Body of pancreas (tissue), 4 donors: Measurements from ENCODE around the gene CEP290. TPM values are rescaled to one million over a fixed set of nuclear protein-coding genes. Genes with fewer than 3 reads are reported as not detected.

Source experiments
- ATAC-seq: fragments of 150-250 bp; one replicate; pipeline ENCODE4 v1.9.1; 2016
- DNase-seq, 4 donors: peaks; one replicate each; pipeline ENCODE4 v3.0.0-alpha.2; 2019
- H3K27ac ChIP-seq, 4 donors: fragments of 200-600 bp; sonication (generic); 1 replicate in 3 of 4; 2 replicates in 1 of 4; pipeline versions ENCODE4 v1.5.1 to v1.6.1; 2016 to 2019; ENCODE audit warnings: mild to moderate bottlenecking in 1 of 4, mixed read lengths in 1 of 4, moderate library complexity in 1 of 4
- H3K27me3 ChIP-seq, 2 donors: fragments of 200-600 bp; sonication (generic); one replicate each; pipeline ENCODE4 v1.6.0; 2016; ENCODE audit warnings: mild to moderate bottlenecking in 1 of 2
- H3K36me3 ChIP-seq, 2 donors: fragments of 200-600 bp; sonication (generic); replicated peaks in 1 of 2; 2 replicates each; pipeline ENCODE4 v1.5.1; 2016; ENCODE audit warnings: low read depth in 2 of 2; ENCODE audit not compliant: insufficient read depth in 1 of 2
- H3K4me1 ChIP-seq: fragments of 200-600 bp; sonication (generic); one replicate; pipeline ENCODE4 v1.6.0; 2016
- H3K4me3 ChIP-seq, 2 donors: fragments of 200-600 bp; sonication (generic); 1 replicate in 1 of 2; 2 replicates in 1 of 2; pipeline ENCODE4 v1.5.1; 2016 to 2019
- H3K9me3 ChIP-seq, 3 donors: fragments of 200-600 bp; sonication (generic); 1 replicate in 2 of 3; 2 replicates in 1 of 3; pipeline ENCODE4 v1.5.1; 2016
- POLR2A ChIP-seq, 3 donors: fragments of 450-650 bp; IDR thresholded peaks; one replicate each; pipeline ENCODE4 v1.6.1; 2016; ENCODE audit warnings: antibody characterized with exemption in 3 of 3, mild to moderate bottlenecking in 2 of 3
- WGBS, 2 donors: methylation state at CpG; one replicate each; pipeline ENCODE4 v1.1.5; 2017; 5-methylcytosine and 5-hydroxymethylcytosine counted together
- intact Hi-C: fragments of 100-400 bp; cut with DNase I; formaldehyde crosslinking; loops from one replicate; pipeline ENCODE4 v1.15.1; 2023
- total RNA-seq, 2 donors: library from RNA; depleted of rRNA; stranded (reverse); fragments of >200 nt; gene quantifications; one replicate each; pipeline ENCODE4 v1.1.0, GENCODE V29; 2016
- TF ChIP-seq, protein P1 (sequence below), 7 experiments: fragments of 450-650 bp in 4 of 7; fragments of 200-600 bp in 3 of 7; sonication (generic) in 3 of 7; IDR thresholded peaks; one replicate each; pipeline ENCODE4 v1.5.1; 2016 to 2019; ENCODE audit warnings: antibody characterized with exemption in 7 of 7

CEP290 gene
- total RNA-seq, 2 donors from 2014 or later = 20.4 to 22.6 TPM

DNA sequence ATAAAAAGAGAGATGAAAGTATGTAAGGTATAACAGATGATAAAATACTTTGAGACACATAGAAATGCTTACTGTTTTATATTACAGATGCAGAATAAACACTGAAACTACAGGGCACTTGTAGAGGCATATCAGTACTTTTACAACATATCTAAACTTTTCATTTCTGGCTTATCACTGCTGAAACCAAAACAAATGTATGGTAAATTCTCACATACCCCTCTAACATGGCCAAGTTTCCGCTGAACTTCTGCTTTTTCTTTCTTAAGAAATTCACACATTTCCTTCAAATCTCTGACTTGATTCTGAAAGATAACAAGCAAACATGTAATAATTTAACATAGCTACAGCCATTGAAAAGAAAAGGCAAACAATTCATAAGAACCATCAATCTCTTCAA lies 79.4 kb downstream of the CEP290 start:
- Histone ChIP-seq H3K27ac (no peak overlapping the region), H3K4me3 (no peak overlapping the region), H3K9me3 (no peaks in the 10 kb centered on the region), H3K27me3 (no peaks in the 10 kb centered on the region), H3K36me3 (no peaks in the 10 kb centered on the region), H3K4me1 (no peaks in the 10 kb centered on the region)
- 81 to 96% methylated on average over 1 of the region's 1 CpG for WGBS, 2 donors
- intact Hi-C loops = no loop called here
- TF ChIP-seq, protein P1, sequence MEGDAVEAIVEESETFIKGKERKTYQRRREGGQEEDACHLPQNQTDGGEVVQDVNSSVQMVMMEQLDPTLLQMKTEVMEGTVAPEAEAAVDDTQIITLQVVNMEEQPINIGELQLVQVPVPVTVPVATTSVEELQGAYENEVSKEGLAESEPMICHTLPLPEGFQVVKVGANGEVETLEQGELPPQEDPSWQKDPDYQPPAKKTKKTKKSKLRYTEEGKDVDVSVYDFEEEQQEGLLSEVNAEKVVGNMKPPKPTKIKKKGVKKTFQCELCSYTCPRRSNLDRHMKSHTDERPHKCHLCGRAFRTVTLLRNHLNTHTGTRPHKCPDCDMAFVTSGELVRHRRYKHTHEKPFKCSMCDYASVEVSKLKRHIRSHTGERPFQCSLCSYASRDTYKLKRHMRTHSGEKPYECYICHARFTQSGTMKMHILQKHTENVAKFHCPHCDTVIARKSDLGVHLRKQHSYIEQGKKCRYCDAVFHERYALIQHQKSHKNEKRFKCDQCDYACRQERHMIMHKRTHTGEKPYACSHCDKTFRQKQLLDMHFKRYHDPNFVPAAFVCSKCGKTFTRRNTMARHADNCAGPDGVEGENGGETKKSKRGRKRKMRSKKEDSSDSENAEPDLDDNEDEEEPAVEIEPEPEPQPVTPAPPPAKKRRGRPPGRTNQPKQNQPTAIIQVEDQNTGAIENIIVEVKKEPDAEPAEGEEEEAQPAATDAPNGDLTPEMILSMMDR (IDR thresholded peaks at IDR 0.05) = no peak
- TF ChIP-seq POLR2A (IDR thresholded peaks at IDR 0.05) = no peak
- no peak for DNase-seq
- ATAC-seq = no peak

DNA sequence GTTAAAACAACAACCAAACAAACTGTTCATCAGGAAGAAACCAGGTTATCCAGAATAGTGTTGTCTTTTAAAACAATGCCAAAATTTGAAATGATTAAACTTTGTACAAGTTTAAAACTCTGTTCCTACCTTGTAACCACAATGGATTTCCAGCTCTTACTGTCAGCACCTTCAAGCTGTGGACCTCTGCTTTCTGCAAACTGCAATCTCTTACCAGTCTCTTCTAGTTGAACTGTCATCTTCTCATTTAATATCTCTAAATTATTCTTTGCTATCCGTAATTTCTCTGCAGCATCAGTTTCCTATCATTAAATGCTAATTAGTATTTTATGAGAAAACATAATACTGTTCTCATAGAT lies 83.2 kb downstream of the CEP290 start:
- no peak overlapping the region for H3K4me3 ChIP-seq
- TF ChIP-seq POLR2A (IDR thresholded peaks at IDR 0.05) = no peak
- TF ChIP-seq, protein P1 (IDR thresholded peaks at IDR 0.05) = no peak
- peaks cover 0 to 2% of the 10 kb centered on the region in 2 donors for H3K36me3 ChIP-seq
- H3K27me3 ChIP-seq = no peaks in the 10 kb centered on the region
- H3K27ac ChIP-seq = no peak overlapping the region
- H3K9me3 ChIP-seq = no peaks in the 10 kb centered on the region
- no peak for DNase-seq
- ATAC-seq = no peak
- 88 to 93% methylated on average over 1 of the region's 1 CpG for WGBS, 2 donors
- intact Hi-C loops = no loop called here
- no peaks in the 10 kb centered on the region for H3K4me1 ChIP-seq

DNA sequence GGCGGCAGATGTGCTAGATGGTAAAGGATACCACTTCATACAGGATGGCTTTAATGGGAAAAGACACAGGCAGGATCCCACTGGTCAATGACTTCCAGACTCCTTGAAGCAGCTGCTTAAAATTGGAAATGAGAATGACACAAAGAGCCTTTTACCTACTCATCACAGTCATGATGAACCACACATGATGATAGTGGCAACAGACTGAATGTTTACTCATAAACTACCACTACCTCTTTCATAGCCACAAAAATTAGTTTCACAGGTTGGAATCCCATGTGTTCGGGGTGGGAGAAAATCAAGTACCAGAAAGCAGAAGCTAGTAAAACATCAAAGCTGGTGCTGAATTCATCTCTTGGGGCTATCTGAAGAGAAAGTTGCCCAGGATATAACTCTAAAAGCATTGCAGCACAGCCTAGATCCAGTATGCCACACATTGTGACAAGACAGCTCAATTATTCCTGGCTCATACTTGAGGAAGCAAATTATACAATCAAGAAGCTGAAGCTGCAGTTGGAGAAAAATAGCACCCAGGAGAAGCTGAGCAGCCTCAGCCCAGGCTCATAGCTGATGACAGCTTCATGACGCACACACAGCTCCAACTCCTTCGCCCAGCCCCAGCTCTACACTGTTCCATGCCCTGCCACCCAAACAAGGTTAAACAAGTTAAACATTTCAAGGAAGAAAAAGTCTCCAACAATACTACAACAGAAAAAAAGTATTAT lies 83.7 kb downstream of the CEP290 start:
- DNase-seq = no peak
- TF ChIP-seq, protein P1 (IDR thresholded peaks at IDR 0.05) = no peak
- no peak for TF ChIP-seq POLR2A (IDR thresholded peaks at IDR 0.05)
- no peak overlapping the region for H3K4me3 ChIP-seq
- WGBS, 2 donors = 93 to 99% methylated on average over 4 of the region's 4 CpGs
- no peaks in the 10 kb centered on the region for H3K9me3 ChIP-seq
- no peak overlapping the region for H3K27ac ChIP-seq
- H3K36me3 ChIP-seq = peaks cover 0 to 2% of the 10 kb centered on the region in 2 donors
- H3K4me1 ChIP-seq = no peaks in the 10 kb centered on the region
- intact Hi-C loops = no loop called here
- H3K27me3 ChIP-seq = no peaks in the 10 kb centered on the region
- ATAC-seq = no peak

DNA sequence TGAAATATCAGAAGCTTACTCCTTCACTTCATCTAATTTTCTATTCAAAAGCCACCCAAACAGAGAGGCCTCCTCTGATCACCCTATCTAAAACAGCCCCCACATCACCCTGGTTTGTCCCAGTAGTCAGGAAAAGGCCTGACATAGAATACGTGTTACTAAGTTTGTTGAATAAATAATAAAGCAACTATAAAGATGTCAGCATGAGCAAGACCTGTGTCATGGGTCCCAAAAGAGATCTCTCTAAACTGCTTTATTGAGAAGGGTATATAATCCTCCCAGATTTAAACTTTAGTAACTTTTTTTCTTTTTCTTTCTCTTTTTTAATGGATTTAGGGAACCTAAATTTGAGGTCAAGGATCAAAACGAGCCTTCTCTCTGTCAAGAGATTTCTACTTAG lies 85.3 kb downstream of the CEP290 start:
- ATAC-seq (no peak), DNase-seq (no peak)
- H3K27ac ChIP-seq = no peak overlapping the region
- H3K4me3 ChIP-seq = no peak overlapping the region
- peaks cover 0 to 3% of the 10 kb centered on the region in 2 donors for H3K36me3 ChIP-seq
- 64 to 74% methylated on average over 2 of the region's 2 CpGs for WGBS, 2 donors
- intact Hi-C loops = no loop called here
- no peaks in the 10 kb centered on the region for H3K4me1 ChIP-seq
- no peaks in the 10 kb centered on the region for H3K9me3 ChIP-seq
- TF ChIP-seq, protein P1 (IDR thresholded peaks at IDR 0.05) = no peak
- no peak for TF ChIP-seq POLR2A (IDR thresholded peaks at IDR 0.05)
- H3K27me3 ChIP-seq = no peaks in the 10 kb centered on the region

DNA sequence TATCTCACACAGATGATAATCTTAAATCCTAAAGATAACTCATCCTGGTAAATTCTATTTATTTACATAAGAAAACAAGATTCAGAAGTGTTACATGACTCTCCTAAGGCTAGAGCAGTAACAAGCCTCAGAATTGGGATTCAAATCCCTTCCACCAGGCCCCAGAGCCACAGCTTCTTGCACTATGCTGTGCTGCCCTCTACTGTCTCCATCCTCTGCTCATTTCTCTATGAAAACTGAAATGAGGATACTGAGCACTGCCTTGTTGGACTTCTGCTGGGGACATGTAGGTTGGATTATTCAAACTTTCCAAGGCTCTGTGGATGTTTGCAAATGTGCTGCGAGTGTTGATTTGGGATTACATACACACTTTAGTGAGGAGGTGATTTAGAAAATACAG lies 89.2 kb downstream of the CEP290 start:
- no peak overlapping the region for H3K4me3 ChIP-seq
- DNase-seq = peak; percentile 21 to 42 (median 30)

More for the DNA sequence above, 89.2 kb downstream of the CEP290 start:
- peaks cover 0 to 8% of the 10 kb centered on the region in 2 donors for H3K36me3 ChIP-seq
- no peak for TF ChIP-seq POLR2A (IDR thresholded peaks at IDR 0.05)
- TF ChIP-seq, protein P1 (IDR thresholded peaks at IDR 0.05) = peak in 4 of 7 experiments; percentile 20 to 36 (median 30)
- intact Hi-C loops = no loop called here
- no peaks in the 10 kb centered on the region for H3K9me3 ChIP-seq
- H3K27me3 ChIP-seq = no peaks in the 10 kb centered on the region
- WGBS, 2 donors = 72 to 84% methylated on average over 1 of the region's 1 CpG
- ATAC-seq = peak; percentile 56
- H3K27ac ChIP-seq = no peak overlapping the region
- no peaks in the 10 kb centered on the region for H3K4me1 ChIP-seq
